ENCODE data around the gene MFAP5. TPM values are rescaled to one million over a fixed set of nuclear protein-coding genes. Genes with fewer than 3 reads are reported as not detected.

The MFAP5 gene
- total and polyA plus RNA-seq, 2 of the 4 experiments (the other 2 are of a cell fraction), result 0.90 to 1.9 TPM

- Histone ChIP-seq H2BK15ac (ENCODE audit: low read depth, low read length) (no peak overlapping the region), H3K23ac (ENCODE audit: low read depth, low read length) (no peak overlapping the region), H4K91ac (ENCODE audit: insufficient read depth, low read depth, low read length) (no peak overlapping the region), H2BK120ac (ENCODE audit: low read depth, low read length) (no peak overlapping the region), H3K4me2 (ENCODE audit: low read depth, low read length) (no peak overlapping the region), H4K20me1 (ENCODE audit: insufficient read depth, low read length) (no peaks in the 10 kb centered on the region), H3K9me1 (ENCODE audit: insufficient read depth, low read length) (no peaks in the 10 kb centered on the region), H2AK5ac (ENCODE audit: low read depth, low read length) (no peak overlapping the region), H3K27ac (ENCODE audit: insufficient read depth, low read length) (no peak overlapping the region), H3K56ac (ENCODE audit: extremely low read depth, insufficient read depth, low read length) (no peak overlapping the region), H3K27me3 (ENCODE audit: control insufficient read depth, insufficient read depth, low read length) (no peaks in the 10 kb centered on the region), H2BK20ac (ENCODE audit: low read depth, low read length) (no peak overlapping the region), H3K18ac (ENCODE audit: low read depth, low read length) (no peak overlapping the region), H3K4me1 (ENCODE audit: control insufficient read depth, insufficient read depth, low read length) (no peaks in the 10 kb centered on the region), H3K9me3 (ENCODE audit: control insufficient read depth, insufficient read depth, low read length) (no peaks in the 10 kb centered on the region), H3K79me1 (ENCODE audit: low read depth in 1 of 2, low read length in 2 of 2) (no peaks in the 10 kb centered on the region), H3K9ac (ENCODE audit: low read depth, low read length) (no peak overlapping the region), H3K4ac (ENCODE audit: low read depth, low read length) (no peak overlapping the region), H2BK5ac (ENCODE audit: low read depth, low read length, poor library complexity, severe bottlenecking) (no peak overlapping the region), H3K4me3 (ENCODE audit: insufficient read depth, low read depth, low read length) (no peak overlapping the region), H2AK9ac (replicated peaks; ENCODE audit: low read depth, low read length, poor library complexity) (no peak overlapping the region), H4K8ac (ENCODE audit: low read depth in 2 of 2, low read length in 2 of 2) (no peak overlapping the region), H2AFZ (replicated peaks; ENCODE audit: low read length, poor library complexity) (no peak overlapping the region), H4K5ac (ENCODE audit: low read depth, low read length) (no peak overlapping the region), H3K14ac (replicated peaks; ENCODE audit: low read depth, low read length) (no peak overlapping the region), H3K36me3 (ENCODE audit: control insufficient read depth, insufficient read depth, low read length) (no peaks in the 10 kb centered on the region)
- intact Hi-C loops (cut with micrococcal nuclease) (no loop called here), dilution Hi-C loops (cut with HindIII; ENCODE audit: low sequenced_read_pairs, unreplicated experiment) (no loop called here), in situ Hi-C loops (cut with MboI; ENCODE audit: low sequenced_read_pairs) (no loop called here)
- ATAC-seq (ENCODE audit: low read depth), result no peak
- no peak for DNase-seq
- WGBS, 2 experiments (ENCODE audit: extremely low coverage in 2 of 2, insufficient read length in 1 of 2), result no CpG with 5 or more reads among the region's 3 CpGs
- TF ChIP-seq BHLHE40 (IDR thresholded peaks at IDR 0.05; ENCODE audit: low read depth, low read length), result no peak
- no peak for TF ChIP-seq NFE2L2 (IDR thresholded peaks at IDR 0.05; ENCODE audit: low read depth, low read length)
- no peak for TF ChIP-seq RCOR1 (IDR thresholded peaks at IDR 0.05; ENCODE audit: insufficient replicate concordance, low read length)
- TF ChIP-seq MAFK (IDR thresholded peaks at IDR 0.05; ENCODE audit: low read depth, low read length), result no peak
- no peak for TF ChIP-seq MAZ (IDR thresholded peaks at IDR 0.05; ENCODE audit: borderline replicate concordance, low read depth, low read length)
- no peak for TF ChIP-seq MXI1 (IDR thresholded peaks at IDR 0.05; ENCODE audit: borderline replicate concordance, low read depth, low read length)
- TF ChIP-seq USF2 (IDR thresholded peaks at IDR 0.05; ENCODE audit: low read depth, low read length), result no peak
- no peak for TF ChIP-seq CTCF (conservative IDR thresholded peaks at IDR 0.05; ENCODE audit: low read depth, low read length)
- no peak for TF ChIP-seq FOS (IDR thresholded peaks at IDR 0.05; ENCODE audit: low read depth, low read length)
- TF ChIP-seq, protein P1, sequence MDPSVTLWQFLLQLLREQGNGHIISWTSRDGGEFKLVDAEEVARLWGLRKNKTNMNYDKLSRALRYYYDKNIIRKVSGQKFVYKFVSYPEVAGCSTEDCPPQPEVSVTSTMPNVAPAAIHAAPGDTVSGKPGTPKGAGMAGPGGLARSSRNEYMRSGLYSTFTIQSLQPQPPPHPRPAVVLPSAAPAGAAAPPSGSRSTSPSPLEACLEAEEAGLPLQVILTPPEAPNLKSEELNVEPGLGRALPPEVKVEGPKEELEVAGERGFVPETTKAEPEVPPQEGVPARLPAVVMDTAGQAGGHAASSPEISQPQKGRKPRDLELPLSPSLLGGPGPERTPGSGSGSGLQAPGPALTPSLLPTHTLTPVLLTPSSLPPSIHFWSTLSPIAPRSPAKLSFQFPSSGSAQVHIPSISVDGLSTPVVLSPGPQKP (IDR thresholded peaks at IDR 0.05; ENCODE audit: borderline replicate concordance, low read depth, low read length), result no peak
- no peak for TF ChIP-seq RFX5 (IDR thresholded peaks at IDR 0.05; ENCODE audit: low read depth, low read length)
- TF ChIP-seq CEBPB (IDR thresholded peaks at IDR 0.05; ENCODE audit: low read depth, low read length), result no peak
- TF ChIP-seq POLR2A (IDR thresholded peaks at IDR 0.05; ENCODE audit: low read depth, low read length), result no peak
- no peak for TF ChIP-seq RAD21 (IDR thresholded peaks at IDR 0.05; ENCODE audit: low read length)
- no peak for TF ChIP-seq SMC3 (IDR thresholded peaks at IDR 0.05; ENCODE audit: low read depth, low read length)
- no peak for TF ChIP-seq CHD1 (IDR thresholded peaks at IDR 0.05; ENCODE audit: low read depth, low read length)
- BruUV-seq (replicated peaks), result no TSS peak
- ChIA-PET POLR2A (ENCODE audit: unreplicated experiment) (no interaction called here), CTCF (no interaction called here)
Measured at GRCh38 chr12:8628731-8629130, 33.9 kb downstream of the MFAP5 start.
